ENCODE results near the gene PPIL6.

DNA sequence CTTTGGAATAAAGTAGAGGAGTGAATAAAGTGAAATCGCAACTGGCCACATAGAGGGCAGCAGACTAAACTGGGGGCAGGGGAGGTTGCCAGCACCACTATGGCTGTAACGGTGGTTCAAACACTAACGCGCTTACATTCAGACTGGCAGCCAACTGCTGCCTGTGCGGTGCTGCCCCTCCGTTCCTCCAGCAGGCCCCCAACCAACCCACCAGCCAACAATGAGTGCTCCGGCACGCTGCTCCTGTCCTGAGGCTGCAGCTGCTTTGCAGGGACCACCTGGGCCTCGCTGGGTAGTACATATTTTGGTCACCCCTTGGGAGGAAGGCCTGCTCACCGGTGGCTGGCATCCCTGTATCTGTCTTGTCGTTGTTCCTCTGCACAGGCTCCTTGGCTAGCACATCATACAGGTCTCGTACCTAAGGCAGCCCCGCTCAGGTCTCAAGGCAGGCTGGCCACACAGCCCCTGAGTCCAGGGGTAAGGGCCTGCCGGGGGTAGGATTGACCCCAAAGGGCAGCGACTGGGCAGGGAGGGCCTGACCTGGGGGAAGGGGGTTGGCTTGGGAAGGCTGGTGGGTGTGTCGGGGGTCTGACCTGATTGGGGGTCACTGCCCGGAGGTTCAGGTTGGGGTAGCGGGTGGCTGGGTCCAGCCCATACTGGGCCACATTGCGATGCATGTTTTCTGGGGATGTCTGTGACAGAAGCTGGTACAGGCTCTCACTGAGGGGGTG, 8.8 kb upstream of the PPIL6 start:
- TF ChIP-seq EP300 (IDR thresholded peaks at IDR 0.05; ENCODE audit: borderline replicate concordance), result no peak
- TF ChIP-seq, protein P1, sequence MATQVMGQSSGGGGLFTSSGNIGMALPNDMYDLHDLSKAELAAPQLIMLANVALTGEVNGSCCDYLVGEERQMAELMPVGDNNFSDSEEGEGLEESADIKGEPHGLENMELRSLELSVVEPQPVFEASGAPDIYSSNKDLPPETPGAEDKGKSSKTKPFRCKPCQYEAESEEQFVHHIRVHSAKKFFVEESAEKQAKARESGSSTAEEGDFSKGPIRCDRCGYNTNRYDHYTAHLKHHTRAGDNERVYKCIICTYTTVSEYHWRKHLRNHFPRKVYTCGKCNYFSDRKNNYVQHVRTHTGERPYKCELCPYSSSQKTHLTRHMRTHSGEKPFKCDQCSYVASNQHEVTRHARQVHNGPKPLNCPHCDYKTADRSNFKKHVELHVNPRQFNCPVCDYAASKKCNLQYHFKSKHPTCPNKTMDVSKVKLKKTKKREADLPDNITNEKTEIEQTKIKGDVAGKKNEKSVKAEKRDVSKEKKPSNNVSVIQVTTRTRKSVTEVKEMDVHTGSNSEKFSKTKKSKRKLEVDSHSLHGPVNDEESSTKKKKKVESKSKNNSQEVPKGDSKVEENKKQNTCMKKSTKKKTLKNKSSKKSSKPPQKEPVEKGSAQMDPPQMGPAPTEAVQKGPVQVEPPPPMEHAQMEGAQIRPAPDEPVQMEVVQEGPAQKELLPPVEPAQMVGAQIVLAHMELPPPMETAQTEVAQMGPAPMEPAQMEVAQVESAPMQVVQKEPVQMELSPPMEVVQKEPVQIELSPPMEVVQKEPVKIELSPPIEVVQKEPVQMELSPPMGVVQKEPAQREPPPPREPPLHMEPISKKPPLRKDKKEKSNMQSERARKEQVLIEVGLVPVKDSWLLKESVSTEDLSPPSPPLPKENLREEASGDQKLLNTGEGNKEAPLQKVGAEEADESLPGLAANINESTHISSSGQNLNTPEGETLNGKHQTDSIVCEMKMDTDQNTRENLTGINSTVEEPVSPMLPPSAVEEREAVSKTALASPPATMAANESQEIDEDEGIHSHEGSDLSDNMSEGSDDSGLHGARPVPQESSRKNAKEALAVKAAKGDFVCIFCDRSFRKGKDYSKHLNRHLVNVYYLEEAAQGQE (IDR thresholded peaks at IDR 0.05; ENCODE audit: low read depth), result no peak
- no peak for TF ChIP-seq CREB1 (IDR thresholded peaks at IDR 0.05; ENCODE audit: low read depth)
- no peak for TF ChIP-seq ZBTB7A (IDR thresholded peaks at IDR 0.05; ENCODE audit: low read depth)
- TF ChIP-seq FOXM1 (IDR thresholded peaks at IDR 0.05; ENCODE audit: borderline replicate concordance, low read depth), result no peak
- no peak for TF ChIP-seq RAD21 (IDR thresholded peaks at IDR 0.05; ENCODE audit: low read depth)
- TF ChIP-seq TAF1 (IDR thresholded peaks at IDR 0.05; ENCODE audit: low read depth), result no peak
- TF ChIP-seq TCF12 (IDR thresholded peaks at IDR 0.05; ENCODE audit: low read depth), result no peak
- TF ChIP-seq, protein P2, sequence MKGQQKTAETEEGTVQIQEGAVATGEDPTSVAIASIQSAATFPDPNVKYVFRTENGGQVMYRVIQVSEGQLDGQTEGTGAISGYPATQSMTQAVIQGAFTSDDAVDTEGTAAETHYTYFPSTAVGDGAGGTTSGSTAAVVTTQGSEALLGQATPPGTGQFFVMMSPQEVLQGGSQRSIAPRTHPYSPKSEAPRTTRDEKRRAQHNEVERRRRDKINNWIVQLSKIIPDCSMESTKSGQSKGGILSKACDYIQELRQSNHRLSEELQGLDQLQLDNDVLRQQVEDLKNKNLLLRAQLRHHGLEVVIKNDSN (IDR thresholded peaks at IDR 0.05), result no peak
- TF ChIP-seq, protein P3, sequence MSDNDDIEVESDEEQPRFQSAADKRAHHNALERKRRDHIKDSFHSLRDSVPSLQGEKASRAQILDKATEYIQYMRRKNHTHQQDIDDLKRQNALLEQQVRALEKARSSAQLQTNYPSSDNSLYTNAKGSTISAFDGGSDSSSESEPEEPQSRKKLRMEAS (IDR thresholded peaks at IDR 0.05), result no peak
- no peak for TF ChIP-seq NFIC (IDR thresholded peaks at IDR 0.05)
- TF ChIP-seq CEBPB (IDR thresholded peaks at IDR 0.05), result no peak

All from Ishikawa (cell line).